ENCODE measurements around the gene CTDSP1.
A peak's percentile ranks its signal among the peaks of the same experiment; 100 is the strongest.

The CTDSP1 gene

GRCh38 chr2:218382785-218383184 lies 16.9 kb upstream of the CTDSP1 start:
- no peak for DNase-seq (ENCODE audit: low read depth, low spot score)

GRCh38 chr2:218383892-218384519 lies 15.7 kb upstream of the CTDSP1 start:
- DNase-seq (ENCODE audit: low read depth, low spot score): no peak

- DNase-seq (ENCODE audit: low read depth, low spot score): no peak
Observed at GRCh38 chr2:218384975-218385374, 14.7 kb upstream of the CTDSP1 start.

DNA sequence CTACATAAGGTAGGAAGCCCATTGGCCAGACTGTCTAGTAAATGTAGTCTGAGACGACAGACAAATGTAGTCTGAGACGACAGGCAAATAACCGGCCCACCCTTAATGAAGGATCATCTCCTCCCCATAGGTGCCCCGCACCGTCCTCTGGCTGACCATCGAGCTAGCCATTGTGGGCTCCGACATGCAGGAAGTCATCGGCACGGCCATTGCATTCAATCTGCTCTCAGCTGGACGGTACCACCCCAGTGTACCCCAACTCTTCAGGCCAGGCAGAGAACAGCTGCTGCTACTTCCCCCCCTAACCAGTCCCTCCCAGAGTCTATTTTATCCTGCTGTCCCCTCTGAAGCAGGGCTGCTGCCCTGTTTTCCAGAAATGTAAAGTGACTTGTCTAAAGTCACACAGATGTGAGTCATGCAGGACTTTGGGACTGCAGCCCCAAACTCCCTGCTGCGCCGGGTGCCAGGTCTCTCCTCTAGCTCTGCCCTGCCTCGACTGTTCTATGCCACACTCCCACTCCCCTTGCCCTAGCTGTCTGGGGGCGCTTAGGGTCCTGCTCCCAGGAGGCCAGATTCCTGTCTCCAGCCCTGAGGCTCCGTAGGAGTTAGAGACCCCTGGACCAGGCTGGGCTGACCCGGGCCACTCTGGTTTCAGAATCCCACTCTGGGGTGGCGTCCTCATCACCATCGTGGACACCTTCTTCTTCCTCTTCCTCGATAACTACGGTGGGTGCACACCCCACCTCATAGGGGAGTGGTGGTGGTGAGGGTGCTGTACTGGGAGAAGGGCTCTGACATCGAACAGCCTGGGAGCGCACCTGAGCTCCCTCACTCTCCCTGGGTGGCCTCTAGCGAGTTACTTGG lies 12.9 kb upstream of the CTDSP1 start:
- DNase-seq (ENCODE audit: low read depth, low spot score): no peak

- DNase-seq (ENCODE audit: low read depth, low spot score): no peak
Observed at GRCh38 chr2:218387369-218388194, 12.1 kb upstream of the CTDSP1 start.

- no peak for DNase-seq (ENCODE audit: low read depth, low spot score)
Observed at GRCh38 chr2:218389333-218390150, 10.1 kb upstream of the CTDSP1 start.

GRCh38 chr2:218391202-218391601 lies 8.5 kb upstream of the CTDSP1 start:
- no peak for DNase-seq (ENCODE audit: low read depth, low spot score)

DNA sequence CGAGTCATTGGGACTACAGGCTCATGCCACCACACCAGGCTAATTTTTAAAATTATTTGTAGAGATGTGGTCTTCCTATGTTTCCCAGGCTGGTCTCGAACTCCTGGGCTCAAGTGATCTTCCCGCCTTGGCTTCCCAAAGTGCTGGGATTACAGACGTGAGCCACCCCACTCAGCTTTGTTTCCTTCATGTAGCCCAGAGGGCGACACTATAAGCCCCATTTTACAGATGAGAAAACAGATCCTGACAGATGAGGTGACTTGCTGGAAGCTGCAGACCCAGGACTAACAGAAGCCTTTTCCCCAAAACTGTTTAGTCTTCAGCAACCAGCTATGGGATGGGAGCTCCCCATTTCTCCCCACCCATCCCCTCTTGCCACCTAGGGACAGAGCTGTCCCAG lies 7.2 kb upstream of the CTDSP1 start:
- no peak for DNase-seq (ENCODE audit: low read depth, low spot score)

- no peak for DNase-seq (ENCODE audit: low read depth, low spot score)
Observed at GRCh38 chr2:218392891-218393462, 6.7 kb upstream of the CTDSP1 start.

DNA sequence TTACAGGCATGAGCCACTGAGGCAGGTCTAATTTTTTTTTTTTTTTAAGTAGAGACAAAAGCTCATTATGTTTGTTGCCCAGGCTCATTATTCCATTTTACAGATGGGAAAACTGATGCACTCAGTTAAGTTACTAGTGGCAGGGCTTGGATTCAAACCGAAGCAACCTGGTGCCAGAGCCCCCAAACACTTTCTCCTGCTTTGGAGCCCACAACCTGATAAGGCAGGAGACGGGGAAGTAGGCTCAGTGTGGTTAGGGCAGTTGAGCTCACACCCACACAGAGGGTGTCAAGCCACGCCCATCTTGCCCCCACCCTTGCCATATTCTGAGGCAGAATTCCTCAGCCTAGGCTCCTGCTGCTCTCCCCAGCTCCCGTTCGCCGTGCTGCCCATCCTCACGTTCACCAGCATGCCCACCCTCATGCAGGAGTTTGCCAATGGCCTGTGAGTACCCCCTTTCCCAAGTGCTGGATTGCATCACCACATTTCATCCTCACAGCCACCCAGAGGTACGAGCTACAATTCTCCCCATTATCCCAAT lies 5.8 kb upstream of the CTDSP1 start:
- DNase-seq (ENCODE audit: low read depth, low spot score): no peak

DNA sequence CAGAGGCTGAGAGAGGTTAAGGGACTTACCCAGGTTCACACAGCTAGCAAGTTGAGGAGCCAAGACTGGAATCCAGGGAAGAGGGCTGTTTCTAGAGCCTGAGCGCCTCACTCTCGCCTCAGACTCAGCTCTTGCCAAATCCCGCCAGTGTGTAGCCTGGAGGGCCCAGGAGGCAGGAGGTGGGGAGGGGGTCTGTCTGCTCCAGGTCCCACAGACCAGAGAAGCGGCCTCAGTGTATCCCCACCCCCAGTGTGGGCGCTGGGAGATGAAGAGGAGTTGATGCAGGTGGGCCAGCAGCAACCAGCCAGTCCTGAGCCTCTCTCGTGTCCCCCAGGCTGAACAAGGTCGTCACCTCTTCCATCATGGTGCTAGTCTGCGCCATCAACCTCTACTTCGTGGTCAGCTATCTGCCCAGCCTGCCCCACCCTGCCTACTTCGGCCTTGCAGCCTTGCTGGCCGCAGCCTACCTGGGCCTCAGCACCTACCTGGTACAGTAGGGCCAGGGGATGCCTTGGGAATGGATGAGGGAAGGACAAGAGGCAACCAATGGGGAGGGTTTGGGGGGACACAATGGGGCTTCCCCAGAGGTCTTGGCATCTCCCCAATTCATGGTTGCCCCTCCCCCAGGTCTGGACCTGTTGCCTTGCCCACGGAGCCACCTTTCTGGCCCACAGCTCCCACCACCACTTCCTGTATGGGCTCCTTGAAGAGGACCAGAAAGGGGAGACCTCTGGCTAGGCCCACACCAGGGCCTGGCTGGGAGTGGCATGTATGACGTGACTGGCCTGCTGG lies 5.2 kb upstream of the CTDSP1 start:
- no peak for DNase-seq (ENCODE audit: low read depth, low spot score)

DNA sequence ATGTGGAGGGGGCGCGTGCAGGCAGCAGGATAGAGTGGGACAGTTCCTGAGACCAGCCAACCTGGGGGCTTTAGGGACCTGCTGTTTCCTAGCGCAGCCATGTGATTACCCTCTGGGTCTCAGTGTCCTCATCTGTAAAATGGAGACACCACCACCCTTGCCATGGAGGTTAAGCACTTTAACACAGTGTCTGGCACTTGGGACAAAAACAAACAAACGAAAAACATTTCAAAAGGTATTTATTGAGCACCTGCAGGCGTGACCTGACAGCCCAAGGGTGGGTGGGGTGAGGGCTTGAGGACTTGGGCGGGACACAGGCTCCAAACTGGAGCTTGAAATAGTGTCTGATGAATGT lies 4.6 kb upstream of the CTDSP1 start:
- DNase-seq (ENCODE audit: low read depth, low spot score): no peak

- DNase-seq (ENCODE audit: low read depth, low spot score): no peak
Observed at GRCh38 chr2:218395456-218395825, 4.2 kb upstream of the CTDSP1 start.

DNA sequence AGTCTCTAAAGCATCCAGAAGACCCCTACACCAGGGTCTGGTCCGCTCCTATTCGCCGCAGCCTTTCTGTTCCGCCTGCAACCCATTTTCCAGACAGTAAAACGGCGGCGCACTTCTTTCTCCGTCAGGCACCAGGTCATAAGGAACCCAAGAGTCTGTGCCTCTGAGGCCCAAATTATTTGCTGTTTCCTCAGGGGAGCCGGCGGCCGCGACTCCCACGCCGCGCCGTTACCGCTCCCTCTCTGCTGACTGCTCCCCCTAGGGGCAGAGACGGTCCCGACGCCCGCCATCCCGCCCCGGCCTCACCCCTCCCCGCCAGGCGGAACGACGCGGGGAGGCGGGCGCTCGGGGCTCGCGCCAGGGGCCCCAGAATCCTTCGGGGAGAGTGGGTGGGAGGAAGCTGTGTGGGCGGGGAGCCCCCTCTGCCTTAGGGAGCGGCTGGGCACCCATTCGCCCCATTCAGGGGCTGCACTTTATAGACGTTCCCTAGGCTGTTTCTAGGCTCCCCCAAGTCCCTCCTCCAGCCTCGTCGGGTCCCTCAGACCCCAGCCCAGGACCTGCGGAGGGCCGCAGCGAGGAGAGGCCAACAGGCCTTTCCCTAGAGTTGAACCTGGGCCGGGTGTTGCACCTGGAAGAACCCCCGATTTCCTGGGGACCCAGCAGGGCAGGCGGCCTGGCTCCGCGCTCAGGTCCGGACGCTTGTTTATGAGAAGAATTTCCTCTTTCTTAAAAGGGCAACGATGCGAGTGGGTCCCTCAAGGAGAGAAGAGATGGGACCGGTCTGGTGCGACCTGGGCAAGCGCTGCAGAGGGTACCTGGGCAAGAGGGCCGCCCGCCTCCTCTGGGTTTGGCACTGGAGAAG lies 3.6 kb upstream of the CTDSP1 start:
- peak; percentile 79 for DNase-seq (ENCODE audit: low read depth, low spot score)

GRCh38 chr2:218396688-218397462 lies 2.8 kb upstream of the CTDSP1 start:
- DNase-seq (ENCODE audit: low read depth, low spot score): no peak

GRCh38 chr2:218397463-218397819 lies 2.2 kb upstream of the CTDSP1 start:
- no peak for DNase-seq (ENCODE audit: low read depth, low spot score)

- no peak for DNase-seq (ENCODE audit: low read depth, low spot score)
Observed at GRCh38 chr2:218397820-218398436, 1.7 kb upstream of the CTDSP1 start.

Measured in activated naive CD8-positive, alpha-beta T cell treated with anti-CD3 and anti-CD28 coated beads, Interleukin-2, amount 50 U/mL, for 16 hours (primary cell).